Inflammatory macrophage (primary cell): ENCODE measurements around the gene ELOVL6.
"Not testable (repeated sequence)": the region's sequence is repeated elsewhere in the genome, so short reads cannot be mapped to it uniquely, and the experiment has no call there.

ENCODE experiments used
- DNase-seq, 2 donors: peaks; one replicate each; pipeline ENCODE4 v3.0.0-alpha.2; 2020 to 2022
- total RNA-seq, 18 experiments: gene quantifications; one replicate each; lab custom pipeline; 2026; ENCODE audit warnings: mixed read lengths in 6 of 18, inconsistent platforms in 2 of 18; lab: John Stamatoyannopoulos, UW

The ELOVL6 gene, protein sequence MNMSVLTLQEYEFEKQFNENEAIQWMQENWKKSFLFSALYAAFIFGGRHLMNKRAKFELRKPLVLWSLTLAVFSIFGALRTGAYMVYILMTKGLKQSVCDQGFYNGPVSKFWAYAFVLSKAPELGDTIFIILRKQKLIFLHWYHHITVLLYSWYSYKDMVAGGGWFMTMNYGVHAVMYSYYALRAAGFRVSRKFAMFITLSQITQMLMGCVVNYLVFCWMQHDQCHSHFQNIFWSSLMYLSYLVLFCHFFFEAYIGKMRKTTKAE
- 0.53 to 9.3 (median 1.4) reads per million in 18 experiments for total RNA-seq

DNA sequence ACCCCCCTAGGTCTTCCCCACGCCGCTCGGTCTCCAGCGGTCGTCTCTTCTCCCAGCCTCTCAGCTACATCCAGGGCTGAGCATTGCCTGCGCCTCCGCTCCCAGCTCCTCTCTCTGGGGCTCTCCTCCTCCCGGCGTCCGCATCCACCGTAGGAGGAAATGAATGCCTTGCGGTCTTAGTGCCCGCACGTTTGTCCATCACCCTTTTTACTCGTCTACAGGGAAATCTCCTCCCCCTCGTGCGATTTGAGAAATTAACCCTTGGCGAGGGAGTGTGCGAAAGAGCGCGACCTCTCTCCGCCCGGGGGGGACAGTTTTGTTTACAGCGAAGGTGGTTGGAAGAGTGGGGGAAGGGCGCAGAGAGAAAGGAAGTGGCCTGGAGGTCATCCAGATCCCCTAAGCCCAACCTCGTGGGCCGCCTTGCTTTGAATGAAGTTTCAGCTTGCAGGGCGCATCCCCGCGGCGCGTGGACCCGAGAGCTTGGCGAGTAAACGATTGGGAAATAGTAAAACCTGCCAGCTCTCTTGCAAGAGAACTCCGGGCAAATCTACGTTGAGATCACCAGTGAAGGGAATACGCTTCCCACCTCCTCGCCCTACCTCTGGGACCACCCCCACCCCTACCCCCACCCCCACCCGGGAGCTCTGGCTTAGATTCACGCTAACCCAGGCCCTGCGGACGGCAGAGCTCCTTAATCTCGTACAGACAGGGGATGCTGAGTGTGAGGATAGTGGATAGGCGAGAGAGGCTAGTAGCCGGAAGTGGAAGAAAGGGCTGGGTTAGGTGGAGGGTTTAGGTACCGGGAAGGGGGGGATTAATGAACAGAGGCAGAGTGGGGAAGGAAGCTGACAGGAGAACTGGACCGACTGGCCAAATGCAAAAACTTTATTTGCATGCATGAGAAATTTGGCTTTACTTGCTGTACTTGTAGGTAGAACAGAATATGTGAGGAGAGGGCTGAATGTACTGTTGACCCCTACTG lies at the start of gene ELOVL6:
ELOVL6 (minus strand) TSS at position 181 of the 982 bp plus-strand sequence. CDS start 280 bp downstream, outside the sequence.
- peak in 1 of 2 donors; percentile 25 for DNase-seq

DNA sequence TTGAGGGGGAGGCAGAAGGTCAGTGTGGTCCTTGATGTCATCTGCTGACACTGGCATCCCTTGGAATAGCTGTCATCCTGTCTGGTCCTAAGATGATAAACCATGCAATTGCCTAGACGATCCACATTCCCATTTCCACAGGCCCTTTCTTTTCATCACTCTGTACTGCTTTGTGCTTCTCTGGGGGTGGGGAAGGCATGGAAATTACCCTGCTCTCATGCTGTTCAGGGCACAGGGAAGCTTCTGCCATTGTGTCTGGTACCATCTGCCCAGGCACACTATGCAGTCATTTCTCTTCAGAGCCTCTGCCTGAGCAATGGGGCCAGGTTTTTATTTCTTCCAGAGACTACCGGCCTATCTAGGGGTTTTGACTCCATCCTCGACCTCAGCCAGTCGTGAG lies 49.7 kb upstream of the ELOVL6 start:
- no peak for DNase-seq

DNA sequence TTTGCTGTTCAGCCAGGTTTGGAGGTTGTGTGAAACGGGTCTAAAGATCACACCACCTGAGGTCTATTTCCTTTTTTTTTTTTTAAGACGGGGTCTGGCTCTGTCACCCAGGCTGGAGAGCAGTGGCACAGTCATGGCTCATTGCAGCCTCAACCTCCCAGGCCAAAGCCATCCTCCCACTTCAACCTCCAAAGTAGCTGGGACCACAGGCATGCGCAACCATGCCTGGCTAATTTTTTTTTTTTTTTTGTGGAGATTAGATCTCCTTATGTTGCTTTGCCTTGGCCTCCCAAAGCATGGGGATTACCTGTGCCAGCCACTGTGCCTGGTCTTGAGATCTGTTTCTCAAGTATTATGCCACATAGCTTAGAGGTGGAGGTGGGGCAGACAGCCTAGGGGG lies 49.2 kb upstream of the ELOVL6 start:
- DNase-seq, result no peak

DNA sequence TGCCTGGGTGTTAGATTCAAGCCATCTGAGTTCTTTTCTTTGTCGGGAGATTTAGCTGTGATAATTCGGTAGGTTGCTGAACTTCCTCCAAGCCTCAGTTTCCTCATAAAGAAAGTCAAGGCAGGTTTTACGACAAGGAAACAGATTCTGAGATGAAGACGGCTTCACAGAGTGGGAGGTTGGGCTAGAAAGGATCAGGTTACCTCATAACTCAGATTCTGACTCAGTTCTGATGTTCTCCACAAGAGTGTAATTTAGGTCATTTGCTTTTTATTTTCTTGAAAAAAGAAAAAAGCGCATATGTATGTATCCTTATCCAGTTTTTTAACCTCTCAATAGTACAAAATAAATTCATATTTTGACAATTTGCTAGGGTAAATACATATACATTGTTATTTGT lies 47.2 kb upstream of the ELOVL6 start:
- DNase-seq, result no peak

- no peak for DNase-seq
Measured at GRCh38 chr4:110236324-110236723, 37.9 kb upstream of the ELOVL6 start.

- not testable (repeated sequence) for DNase-seq
Measured at GRCh38 chr4:110233581-110233980, 35.2 kb upstream of the ELOVL6 start.

- DNase-seq, result no peak
Measured at GRCh38 chr4:110231869-110232268, 33.5 kb upstream of the ELOVL6 start.

GRCh38 chr4:110229266-110229665 lies 30.9 kb upstream of the ELOVL6 start:
- DNase-seq, result no peak

- peak in 1 of 2 donors; percentile 32 for DNase-seq
Measured at GRCh38 chr4:110224812-110225211, 26.4 kb upstream of the ELOVL6 start.

DNA sequence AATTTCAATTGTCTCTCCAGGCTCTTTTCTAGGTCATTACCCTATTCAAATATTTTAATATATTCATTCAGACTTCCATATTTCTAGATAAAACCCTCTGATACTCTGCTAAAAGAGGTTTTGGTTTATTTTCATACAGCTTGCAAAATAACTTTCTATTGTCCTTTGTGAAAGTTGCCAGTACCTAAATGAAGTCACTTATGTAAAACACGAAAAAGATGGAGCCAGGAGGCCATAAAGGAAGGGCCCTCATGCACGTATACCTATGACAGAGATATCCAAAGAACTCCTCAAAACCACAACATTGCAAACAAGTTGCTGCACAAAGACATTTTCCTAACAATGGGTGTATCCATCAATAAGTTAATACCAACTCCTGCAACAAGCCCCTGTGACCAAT lies 25.7 kb upstream of the ELOVL6 start:
- DNase-seq, result no peak

GRCh38 chr4:110218935-110219334 lies 20.5 kb upstream of the ELOVL6 start:
- not testable (repeated sequence) for DNase-seq

DNA sequence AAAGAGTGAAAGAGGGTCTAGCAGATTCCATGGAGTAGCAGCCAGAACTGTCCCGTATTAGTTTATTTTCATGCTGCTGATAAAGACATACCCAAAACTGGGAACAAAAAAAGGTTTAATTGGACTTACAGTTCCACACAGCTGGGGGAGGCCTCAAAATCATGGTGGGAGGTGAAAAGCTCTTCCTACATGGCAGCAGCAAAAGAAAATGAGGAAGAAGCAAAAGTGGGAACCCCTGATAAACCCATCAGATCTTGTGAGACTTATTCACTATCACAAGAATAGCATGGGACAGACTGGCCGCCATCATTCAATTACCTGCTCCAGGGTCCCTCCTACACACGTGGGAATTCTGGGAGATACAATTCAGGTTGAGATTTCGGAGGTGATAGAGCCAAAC lies 18.8 kb upstream of the ELOVL6 start:
- DNase-seq, result peak in 1 of 2 donors; percentile 64

DNA sequence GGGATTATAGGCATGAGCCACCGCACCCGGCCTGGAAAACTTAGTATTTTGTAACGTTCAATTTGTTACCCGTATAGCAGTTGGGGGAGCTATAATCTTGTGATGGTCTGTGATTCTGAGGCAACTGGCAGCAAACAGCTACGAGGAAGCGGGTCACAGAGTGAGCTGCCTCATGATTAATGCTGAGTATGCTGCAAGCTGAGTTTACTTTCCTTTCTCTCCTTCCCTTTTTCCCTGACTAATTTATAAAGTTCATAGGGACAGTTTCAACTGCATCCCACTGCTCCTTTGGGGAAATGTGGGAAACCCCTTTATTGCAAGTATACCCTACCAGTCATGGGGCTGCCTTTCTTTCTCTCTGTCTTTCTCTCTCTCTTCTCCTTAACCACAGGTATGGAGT lies 17.7 kb upstream of the ELOVL6 start:
- peak in 1 of 2 donors; percentile 47 for DNase-seq

DNA sequence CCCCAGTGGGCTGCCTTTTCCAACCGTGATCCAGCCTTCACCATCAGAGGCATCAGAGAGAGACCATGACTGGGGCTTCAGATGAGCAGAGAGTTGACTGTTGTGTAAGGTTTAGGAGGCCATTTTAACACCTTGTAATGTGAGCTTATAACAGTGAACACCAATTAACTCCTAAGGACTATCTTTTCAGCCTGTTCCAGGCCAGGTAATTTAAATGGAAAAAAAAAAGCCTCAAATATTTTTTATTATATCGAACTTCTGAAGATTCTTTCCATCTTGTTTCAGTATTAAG lies 13.3 kb upstream of the ELOVL6 start:
- no peak for DNase-seq

DNA sequence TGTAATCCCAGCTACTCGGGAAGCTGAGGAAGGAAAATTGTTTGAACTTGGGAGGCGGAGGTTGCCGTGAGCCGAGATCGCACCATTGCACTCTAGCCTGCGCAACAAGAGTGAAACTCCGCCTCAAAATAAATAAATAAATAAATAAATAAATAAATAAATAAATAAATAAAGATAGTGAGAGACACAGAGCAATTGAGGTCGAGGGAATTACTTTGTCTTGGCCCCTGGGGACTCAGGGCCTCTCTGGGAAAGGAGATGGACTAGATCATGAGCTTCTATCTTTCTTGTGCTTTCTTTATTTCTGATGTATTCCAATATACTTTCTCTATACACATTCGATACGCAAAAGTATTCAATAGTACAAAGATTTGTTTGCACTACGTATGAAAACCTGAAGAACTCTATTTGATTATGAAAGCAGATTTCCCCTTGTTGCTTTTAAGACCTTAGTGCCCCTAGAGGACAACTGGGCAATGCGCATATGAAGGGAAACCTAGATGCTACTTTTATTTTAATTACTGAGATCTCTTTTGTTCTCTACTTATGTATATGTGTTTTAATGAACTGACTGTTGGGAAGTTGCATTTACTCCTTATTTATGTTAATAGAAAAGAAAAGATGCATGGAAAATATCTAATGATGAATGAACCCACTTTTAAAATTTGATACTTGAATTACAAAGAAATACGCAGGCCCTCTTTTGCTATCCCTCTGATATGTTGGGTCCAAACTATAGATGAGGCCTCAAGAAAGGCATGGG lies 12.8 kb upstream of the ELOVL6 start:
- DNase-seq, result peak; percentile 43 to 47

DNA sequence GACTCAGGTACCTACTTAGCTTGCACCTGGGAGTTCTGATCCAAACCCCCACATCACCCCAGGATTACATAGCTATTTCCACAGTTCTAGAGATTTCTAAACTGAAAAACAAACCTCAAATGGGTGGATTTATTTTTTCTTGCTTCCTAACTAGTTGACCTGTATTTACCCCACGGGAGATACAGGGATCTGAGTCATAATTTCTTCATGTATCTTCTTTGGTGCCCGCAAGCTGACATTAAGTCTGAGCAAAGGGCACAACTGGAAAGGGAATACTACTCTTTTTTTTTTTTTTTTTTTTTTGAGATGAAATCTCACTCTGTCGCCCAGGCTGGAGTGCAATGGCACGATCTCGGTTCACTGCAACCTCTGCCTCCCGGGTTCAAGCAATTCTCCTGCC lies 10.0 kb upstream of the ELOVL6 start:
- no peak for DNase-seq

DNA sequence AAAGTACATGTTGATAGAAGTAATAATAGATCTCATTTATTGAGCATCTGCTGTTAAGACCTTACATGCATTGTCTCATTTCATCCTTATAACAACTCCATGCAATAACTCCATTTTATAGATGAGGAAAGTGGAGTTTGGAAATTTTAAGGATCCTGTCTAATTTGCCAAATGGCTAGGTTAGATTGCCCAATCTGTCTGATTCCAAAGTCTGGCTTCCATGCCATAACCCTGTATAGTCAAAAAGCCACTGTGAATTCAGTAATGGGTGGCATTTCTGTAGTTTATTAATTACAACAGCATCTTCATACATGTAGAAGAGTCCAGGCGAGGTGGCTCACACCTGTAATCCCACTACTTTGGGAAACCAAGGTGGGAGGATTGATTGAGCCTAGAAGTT lies 8.8 kb upstream of the ELOVL6 start:
- DNase-seq, result no peak

GRCh38 chr4:110202024-110202423 lies 3.6 kb upstream of the ELOVL6 start:
- DNase-seq, result no peak

DNA sequence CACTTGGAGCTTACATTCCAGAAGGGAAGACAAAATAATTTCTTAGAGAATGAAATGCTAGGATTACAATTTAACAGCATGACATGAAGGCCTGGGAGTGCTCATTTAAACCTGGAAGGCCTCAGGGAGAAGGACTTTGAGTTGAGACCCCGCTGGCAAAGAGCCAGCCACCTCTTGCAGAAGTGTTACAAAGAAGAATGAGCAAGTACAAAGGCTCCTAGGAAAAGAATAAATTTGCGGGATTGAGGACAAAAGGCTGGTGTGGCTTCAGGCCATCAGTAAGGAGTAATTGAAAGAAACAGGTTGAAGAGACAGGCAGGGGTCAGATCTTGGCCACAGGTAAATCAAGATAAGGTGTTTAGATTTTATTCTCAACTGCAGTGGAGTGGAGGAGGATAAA lies 3.1 kb upstream of the ELOVL6 start:
- DNase-seq, result no peak

DNA sequence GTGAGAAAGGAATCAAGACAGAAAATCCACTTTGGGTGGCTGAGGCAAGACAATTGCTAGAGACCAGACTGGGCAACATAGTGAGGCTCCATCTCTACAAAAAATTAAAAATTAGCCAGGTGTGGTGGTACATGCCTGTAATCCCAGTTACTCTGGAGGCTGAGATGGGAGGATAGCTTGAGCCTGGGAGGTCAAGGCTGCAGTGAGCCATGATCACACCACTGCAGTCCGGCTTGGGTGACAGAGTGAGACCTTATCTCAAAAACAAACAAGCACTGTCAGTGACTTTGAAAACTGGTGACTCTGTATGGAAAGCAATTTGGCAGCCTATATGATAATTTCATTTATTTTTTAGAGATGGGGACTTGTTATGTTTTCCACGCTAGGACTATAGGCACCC lies 2.3 kb upstream of the ELOVL6 start:
- no peak for DNase-seq

- DNase-seq, result no peak
Measured at GRCh38 chr4:110198049-110198434, 373 bp downstream of the ELOVL6 start.

GRCh38 chr4:110197529-110198042 lies 829 bp downstream of the ELOVL6 start:
- DNase-seq, result peak in 1 of 2 donors; percentile 1
